ENCODE data around the gene SFXN2. TPM values are rescaled to one million over a fixed set of nuclear protein-coding genes. Genes with fewer than 3 reads are reported as not detected.

The SFXN2 gene, protein sequence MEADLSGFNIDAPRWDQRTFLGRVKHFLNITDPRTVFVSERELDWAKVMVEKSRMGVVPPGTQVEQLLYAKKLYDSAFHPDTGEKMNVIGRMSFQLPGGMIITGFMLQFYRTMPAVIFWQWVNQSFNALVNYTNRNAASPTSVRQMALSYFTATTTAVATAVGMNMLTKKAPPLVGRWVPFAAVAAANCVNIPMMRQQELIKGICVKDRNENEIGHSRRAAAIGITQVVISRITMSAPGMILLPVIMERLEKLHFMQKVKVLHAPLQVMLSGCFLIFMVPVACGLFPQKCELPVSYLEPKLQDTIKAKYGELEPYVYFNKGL
- total RNA-seq: 2.1 and 3.5 TPM in 2 replicates

DNA sequence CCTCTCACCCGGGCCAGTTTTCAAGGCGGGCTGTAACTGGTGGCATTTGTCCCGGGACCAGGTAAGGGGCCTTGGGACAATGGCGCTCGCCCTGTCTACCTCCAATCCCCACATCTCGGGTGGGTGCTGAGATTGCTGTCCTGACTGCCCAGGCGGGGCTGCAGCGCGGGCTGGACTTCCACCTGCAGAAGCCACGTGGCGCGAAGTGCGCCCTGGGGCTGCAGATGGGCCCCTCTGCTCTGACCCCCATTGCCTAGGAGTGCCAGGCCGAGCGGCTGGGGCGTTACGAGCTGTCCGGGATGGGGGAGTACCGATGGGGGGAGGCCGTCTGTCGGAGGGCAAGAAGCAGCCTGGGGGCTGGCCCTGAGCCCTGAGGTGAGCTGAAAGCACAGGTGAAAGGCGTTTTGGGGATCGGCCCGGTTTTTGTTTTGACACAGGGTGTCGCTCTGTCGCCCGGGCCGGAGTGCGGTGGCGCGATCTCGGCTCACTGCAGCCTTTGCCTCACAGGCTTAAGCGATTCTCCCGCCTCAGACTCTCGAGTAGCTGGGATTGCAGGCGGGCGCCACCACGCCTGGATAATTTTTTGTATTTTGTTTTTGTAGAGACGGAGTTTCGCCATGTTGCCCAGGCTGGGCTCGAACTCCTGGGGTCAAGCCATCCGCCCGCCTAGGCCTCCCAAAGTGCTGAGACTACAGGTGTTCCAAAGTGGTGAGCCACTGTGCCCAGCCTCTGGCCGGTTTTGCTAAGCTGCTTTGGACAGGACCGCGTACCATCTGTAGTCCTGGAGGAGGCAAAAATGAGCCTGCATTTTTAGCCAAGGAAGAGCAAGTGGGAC lies at the start of gene SFXN2:
SFXN2 (plus strand) TSS at position 16 of the 835 bp plus-strand sequence. CDS start 12,001 bp downstream, outside the sequence.

DNA sequence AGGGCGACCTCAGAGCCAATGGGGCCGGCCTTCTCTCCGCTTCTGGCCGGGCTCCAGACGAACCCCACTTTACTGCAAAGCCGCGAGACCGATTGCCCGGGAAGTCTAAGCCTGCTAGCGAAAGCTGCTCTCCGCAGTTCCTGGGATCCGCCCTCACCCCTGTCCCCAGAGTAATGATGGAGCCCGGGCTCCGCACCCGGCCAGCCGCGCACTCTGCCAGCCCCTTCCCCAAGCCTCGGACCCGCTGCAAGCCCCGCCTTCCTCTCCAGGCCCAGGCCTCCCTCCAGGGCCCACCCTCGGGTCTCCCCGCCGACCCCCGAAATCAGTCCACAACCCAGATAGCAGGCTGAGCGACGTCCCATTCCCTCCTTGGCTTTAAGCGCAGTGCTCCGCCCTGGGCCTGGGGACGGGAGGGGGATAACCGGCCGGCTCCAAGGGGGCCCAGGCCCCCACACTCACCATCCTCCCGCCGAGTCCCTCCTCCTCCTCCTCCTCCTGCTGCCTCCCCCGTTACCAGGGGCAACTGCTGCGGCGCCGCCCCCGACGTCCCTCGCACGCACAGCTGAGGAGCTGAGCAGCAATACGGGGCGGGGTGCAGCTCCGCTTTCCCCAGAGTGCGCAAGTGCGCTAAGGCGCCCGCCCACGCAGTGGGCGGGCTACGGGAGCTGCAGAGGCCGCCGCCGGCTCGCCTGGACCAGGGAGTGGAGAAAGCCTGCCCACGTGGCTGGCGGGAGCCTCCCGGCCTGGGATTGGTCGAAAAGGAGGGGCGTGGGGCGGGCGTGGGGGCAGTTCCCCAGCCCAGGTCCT lies 419 bp upstream of the SFXN2 start, which contains the start of gene ARL3:
ARL3 (minus strand) TSS at position 584 of the 807 bp plus-strand sequence; CDS start at position 462, 122 bp downstream.

DNA sequence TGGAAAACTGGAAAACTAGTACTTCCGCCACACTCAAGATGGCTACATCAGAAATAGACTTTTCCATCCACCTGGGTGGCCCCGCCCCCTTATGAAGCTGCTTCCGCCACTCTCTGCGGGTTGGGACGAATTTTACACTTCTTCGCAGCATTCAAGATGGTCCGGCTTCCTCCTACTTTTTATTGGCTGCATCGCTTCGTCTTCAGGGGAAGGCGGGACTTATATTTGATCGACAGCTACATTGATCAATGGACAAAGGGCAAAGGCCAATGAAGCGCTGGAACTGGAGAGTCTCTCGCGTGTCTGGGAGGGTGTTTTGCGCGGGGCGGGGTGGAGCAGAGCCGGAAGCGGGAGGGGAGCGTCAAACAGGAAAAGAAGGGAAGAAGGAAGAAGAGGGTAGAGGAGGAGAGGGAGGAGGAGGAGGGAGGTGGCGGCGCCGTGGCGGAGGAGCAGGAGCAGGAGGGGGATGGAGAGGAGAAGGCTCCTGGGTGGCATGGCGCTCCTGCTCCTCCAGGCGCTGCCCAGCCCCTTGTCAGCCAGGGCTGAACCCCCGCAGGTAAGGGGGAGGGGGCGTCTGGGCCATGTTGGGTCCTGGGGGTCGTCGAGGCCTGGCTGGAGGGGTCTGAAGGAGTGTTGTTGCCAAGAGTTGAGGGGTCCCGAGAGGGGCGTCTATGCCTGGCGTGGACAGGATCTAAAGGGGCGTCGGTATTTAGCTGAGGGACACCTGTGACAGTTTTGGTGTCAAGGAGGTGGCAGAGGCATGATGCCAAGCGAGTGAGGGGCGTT lies 29.3 kb downstream of the SFXN2 start, which contains the start of gene WBP1L:
WBP1L (plus strand) TSS at position 361 of the 786 bp plus-strand sequence; CDS start at position 467, 106 bp downstream.

Other genes with a start within 250 kb of the SFXN2 start
- 198 and 213 TPM in 2 replicates for gene ACTR1A, start 211.9 kb upstream of the SFXN2 start, total RNA-seq
- 5.1 and 7.0 TPM in 2 replicates for gene SUFU, start 210.7 kb upstream of the SFXN2 start, total RNA-seq
- 141 and 150 TPM in 2 replicates for gene TRIM8, start 70.2 kb upstream of the SFXN2 start, total RNA-seq
- gene ARL3, start 239 bp upstream of the SFXN2 start, total RNA-seq: 4.0 and 5.1 TPM in 2 replicates
- 41.6 and 48.0 TPM in 2 replicates for gene WBP1L, start 29.3 kb downstream of the SFXN2 start, total RNA-seq
- gene CYP17A1, start 122.8 kb downstream of the SFXN2 start, total RNA-seq: not detected in 2 replicates
- gene BORCS7, start 139.6 kb downstream of the SFXN2 start, total RNA-seq: 20.1 and 30.0 TPM in 2 replicates
- gene AS3MT, start 154.8 kb downstream of the SFXN2 start, total RNA-seq: 1.1 and 2.3 TPM in 2 replicates
- 1.6 and 2.3 TPM in 2 replicates for gene CNNM2, start 203.7 kb downstream of the SFXN2 start, total RNA-seq